Urinary bladder (tissue), 4 donors: ENCODE results near the gene SNX24. TPM values are rescaled to one million over a fixed set of nuclear protein-coding genes. Genes with fewer than 3 reads are reported as not detected.
"Not testable (repeated sequence)": the region's sequence is repeated elsewhere in the genome, so short reads cannot be mapped to it uniquely, and the experiment has no call there.

Experiments used
- DNase-seq: peaks from one replicate; pipeline ENCODE4 v3.0.0-alpha.2; 2015; ENCODE audit errors: extremely low spot score
- H3K27ac ChIP-seq: one replicate; pipeline ENCODE4 v1.5.1; 2013; ENCODE audit warnings: low read depth, mild to moderate bottlenecking, moderate library complexity
- H3K36me3 ChIP-seq: one replicate; pipeline ENCODE4 v1.6.1; 2013; ENCODE audit warnings: mild to moderate bottlenecking, moderate library complexity; ENCODE audit not compliant: insufficient read depth
- H3K4me1 ChIP-seq: one replicate; pipeline ENCODE4 v1.6.1; 2013; ENCODE audit warnings: mild to moderate bottlenecking, moderate library complexity; ENCODE audit not compliant: insufficient read depth
- H3K4me3 ChIP-seq: one replicate; pipeline ENCODE4 v1.5.1; 2013; ENCODE audit warnings: low read depth, low read length
- WGBS: extraction: QIAGEN DNeasy Blood & Tissue Kit; methylation state at CpG from one replicate; pipeline ENCODE4 v1.1.7; 2013; 5-methylcytosine and 5-hydroxymethylcytosine counted together
- polyA plus RNA-seq: library from polyadenylated mRNA; stranded (reverse); fragments of 200-250 nt; gene quantifications from one replicate; pipeline ENCODE4 v1.2.3, GENCODE V29; 2013
- total RNA-seq: library from RNA; depleted of rRNA; stranded (reverse); fragments of >200 nt; gene quantifications from one replicate; pipeline ENCODE4 v1.2.3, GENCODE V29; 2014
- donor health status: healthy with polysubstance abuse.
- donor health status: healthy.

SNX24 gene
- total and polyA plus RNA-seq, 2 donors: 8.3 to 26.1 TPM

DNA sequence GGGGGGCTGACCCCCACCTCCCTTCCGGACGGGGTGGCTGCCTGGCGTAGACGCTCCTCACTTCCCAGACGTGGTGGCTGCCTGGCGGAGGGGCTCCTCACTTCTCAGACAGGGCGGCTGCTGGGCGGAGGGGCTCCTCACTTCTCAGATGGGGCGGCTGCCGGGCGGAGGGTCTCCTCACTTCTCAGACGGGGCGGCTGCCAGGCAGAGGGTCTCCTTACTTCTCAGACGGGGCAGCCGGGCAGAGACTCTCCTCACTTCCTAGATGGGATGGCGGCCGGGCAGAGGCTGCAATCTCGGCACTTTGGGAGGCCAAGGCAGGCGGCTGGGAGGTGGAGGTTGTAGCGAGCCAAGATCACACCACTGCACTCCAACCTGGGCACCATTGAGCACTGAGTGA, 68.0 kb downstream of the SNX24 start:
- not testable (repeated sequence) for H3K27ac ChIP-seq, H3K36me3 ChIP-seq, DNase-seq, H3K4me1 ChIP-seq, H3K4me3 ChIP-seq
- 98% methylated on average over 20 of the region's 20 CpGs for WGBS

DNA sequence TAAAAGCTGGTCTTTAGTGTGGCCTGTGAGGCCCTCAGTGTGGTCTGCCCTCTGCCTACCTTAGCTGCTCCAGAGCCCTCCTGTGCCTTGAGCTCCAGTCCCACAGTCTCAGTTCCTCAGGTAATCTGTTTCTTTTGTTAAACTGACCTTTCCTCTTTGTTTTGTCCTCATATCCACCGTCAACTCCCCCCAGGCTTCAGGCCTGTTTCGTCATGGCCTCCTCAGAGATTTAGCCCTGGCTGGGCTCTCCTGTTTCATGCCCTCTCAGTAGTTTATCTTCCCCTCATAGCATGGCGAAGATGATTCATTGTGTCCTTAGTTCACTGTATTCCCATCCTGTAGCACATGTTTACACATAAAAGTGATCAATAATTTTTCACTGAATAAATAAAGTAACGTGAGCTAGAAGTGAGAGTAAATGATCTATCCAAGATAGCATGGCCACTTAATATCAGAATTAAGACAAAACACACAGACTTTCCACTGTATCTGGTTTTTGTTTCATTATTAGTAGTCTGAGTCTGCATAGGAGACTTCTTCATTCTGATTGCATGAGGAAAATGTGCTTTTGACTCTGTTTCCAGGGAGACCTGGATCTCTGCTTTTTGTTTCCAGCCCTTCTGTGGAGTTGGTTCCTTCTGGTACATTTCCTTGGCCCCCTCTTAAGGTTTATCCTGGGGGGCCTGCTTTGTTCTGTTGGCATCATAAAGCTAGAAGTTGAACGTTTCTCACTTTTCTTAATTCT, 70.5 kb downstream of the SNX24 start:
- no peak for DNase-seq
- no peak overlapping the region for H3K4me3 ChIP-seq
- WGBS: 61% methylated on average over 5 of the region's 5 CpGs
- H3K4me1 ChIP-seq: no peaks in the 10 kb centered on the region
- H3K27ac ChIP-seq: no peak overlapping the region
- peaks cover 2% of the 10 kb centered on the region for H3K36me3 ChIP-seq

DNA sequence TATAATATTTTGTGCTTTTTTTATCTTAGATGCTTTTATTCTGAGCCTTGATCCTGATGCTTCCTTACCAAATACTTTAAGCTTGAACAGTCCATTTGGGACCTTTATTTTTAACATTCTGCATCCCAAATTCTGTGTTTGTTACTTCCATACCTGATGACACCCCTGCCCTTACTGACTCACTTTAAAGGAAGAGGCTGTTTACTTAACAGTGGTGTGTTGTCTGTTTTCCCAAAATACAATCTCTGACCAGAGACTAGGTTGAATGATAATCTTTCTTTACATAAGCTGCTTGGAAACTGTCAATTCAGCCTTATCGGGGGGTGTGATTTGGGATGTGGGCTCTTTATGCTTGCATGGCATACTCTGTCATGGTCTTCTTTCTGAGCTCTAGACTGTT, 71.1 kb downstream of the SNX24 start:
- no peak overlapping the region for H3K27ac ChIP-seq
- H3K36me3 ChIP-seq: peaks cover 2% of the 10 kb centered on the region
- WGBS: 85% methylated on average over 1 of the region's 1 CpG

DNA sequence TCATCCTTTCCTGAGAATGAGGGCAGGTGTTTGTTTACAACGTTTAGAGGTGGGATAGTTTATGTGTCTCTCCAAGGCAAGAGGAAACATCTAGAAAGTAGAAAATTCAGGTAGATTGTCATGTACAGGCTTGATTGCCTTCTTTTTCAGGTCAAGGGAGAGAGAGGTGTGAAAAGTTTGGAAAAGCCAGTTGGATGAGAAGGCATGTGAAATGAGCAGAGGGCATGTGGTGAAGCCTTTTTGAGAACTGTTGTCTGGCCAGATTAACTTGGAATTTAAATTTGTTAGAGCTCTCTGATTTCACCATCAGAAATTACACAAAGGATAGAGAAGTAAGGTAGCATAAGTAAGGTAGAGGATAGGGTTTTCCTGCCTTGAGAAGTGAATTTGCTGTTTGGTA, 74.6 kb downstream of the SNX24 start:
- H3K4me3 ChIP-seq: no peak overlapping the region
- H3K27ac ChIP-seq: no peak overlapping the region
- 60% methylated on average over 1 of the region's 1 CpG for WGBS
- H3K4me1 ChIP-seq: no peaks in the 10 kb centered on the region
- no peak for DNase-seq
- H3K36me3 ChIP-seq: peaks cover 2% of the 10 kb centered on the region

More for the DNA sequence above, 71.1 kb downstream of the SNX24 start:
- Histone ChIP-seq H3K4me1 (no peaks in the 10 kb centered on the region), H3K4me3 (no peak overlapping the region)
- no peak for DNase-seq

DNA sequence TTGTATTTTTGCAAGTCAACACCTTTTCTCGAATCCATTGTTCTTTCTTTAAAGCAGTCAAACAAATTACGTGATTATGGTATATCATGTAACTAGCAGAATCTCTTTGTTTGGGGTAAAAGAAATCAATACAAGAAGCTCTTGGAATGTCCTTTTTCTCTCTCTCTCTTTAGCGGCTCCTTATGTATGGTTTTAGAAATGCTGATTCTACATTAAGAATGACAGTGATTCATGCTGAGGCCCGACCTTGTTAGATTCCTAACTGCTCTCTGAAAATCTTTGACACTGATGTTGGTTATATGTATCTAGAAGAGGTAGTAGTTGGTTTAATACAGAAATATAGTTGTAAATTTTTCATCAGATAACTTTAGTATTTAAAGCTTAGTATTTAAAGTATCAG, 76.4 kb downstream of the SNX24 start:
- DNase-seq: no peak
- 80% methylated on average over 4 of the region's 4 CpGs for WGBS
- Histone ChIP-seq H3K4me3 (no peak overlapping the region), H3K4me1 (no peaks in the 10 kb centered on the region), H3K36me3 (peaks cover 2% of the 10 kb centered on the region), H3K27ac (no peak overlapping the region)

DNA sequence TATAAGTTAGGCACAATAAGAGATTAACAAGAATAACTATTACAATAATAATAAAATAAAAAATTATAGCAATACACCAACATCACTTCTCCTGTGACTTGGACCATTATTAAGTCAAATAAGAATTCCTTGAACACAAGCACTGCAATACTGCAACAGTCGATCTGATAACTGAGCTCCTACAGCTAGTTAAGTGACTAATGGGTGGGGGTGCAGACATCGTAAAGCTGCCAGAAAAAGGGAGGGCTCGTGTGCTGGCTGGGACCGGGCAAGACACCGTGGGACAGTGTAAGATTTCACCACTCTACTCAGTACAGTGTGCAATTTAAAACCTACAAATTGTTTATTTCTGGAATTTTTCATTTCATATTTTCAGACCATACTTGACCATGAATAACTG, 78.8 kb downstream of the SNX24 start:
- no peaks in the 10 kb centered on the region for H3K4me1 ChIP-seq
- H3K27ac ChIP-seq: no peak overlapping the region
- WGBS: 58% methylated on average over 5 of the region's 5 CpGs
- H3K4me3 ChIP-seq: no peak overlapping the region
- H3K36me3 ChIP-seq: no peaks in the 10 kb centered on the region
- no peak for DNase-seq

DNA sequence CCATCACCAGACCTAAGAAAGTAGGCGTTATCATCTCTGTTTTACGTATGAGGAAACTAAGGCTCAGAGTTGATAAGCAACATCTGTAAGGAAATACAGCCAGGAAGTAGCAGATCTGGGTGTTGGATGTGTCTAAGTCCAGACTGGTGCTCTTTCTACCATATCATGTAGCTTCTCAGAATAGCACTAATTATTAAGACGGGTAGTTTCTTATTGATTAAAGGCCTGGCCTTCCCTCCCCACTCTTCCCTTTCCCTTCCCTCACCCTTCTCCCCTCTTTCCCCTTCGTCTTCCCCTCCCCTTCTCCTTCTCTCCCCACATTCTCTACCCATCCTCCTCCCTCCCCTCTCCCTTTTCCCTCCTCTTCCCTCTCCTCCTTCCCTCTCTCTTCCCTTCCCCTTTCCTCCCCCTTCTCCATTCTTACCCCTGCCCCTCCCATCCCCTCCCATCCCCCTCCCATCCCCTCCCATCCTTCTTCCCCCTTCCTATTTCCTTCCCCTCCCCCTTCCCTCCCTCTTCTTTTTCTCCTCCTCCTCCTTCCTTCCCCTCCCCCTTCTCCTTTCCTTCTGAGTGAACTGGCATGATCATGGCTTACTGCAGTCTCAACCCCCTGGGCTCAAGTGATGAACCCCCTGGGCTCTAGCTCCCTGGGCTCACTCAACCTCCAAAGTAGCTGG, 79.4 kb downstream of the SNX24 start:
- H3K4me1 ChIP-seq: no peaks in the 10 kb centered on the region
- WGBS: 79% methylated on average over 4 of the region's 4 CpGs

DNA sequence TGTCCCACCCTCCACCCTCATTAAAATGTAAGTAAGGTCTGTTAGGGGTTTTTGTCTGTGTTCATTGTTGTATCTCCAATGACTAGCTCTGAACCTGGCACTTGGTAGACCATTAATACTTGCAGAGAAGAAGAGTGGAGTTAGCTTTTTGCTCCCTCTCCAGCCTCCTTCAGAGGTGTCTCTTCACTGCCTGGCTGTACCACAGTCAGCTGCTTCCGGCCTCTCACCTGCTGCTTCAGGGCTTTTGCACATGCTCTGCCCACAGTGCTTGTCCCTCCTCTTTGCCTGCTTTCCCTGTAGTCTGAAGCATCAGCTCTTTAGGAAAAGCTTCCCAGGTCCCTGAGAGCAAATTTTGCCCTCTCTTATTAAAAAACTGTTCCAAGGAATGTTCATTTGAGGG, 83.6 kb downstream of the SNX24 start:
- H3K4me3 ChIP-seq: no peak overlapping the region
- DNase-seq: no peak
- H3K4me1 ChIP-seq: no peaks in the 10 kb centered on the region
- WGBS: 96% methylated on average over 1 of the region's 1 CpG
- H3K27ac ChIP-seq: no peak overlapping the region
- H3K36me3 ChIP-seq: no peaks in the 10 kb centered on the region

More for the DNA sequence above, 79.4 kb downstream of the SNX24 start:
- H3K4me3 ChIP-seq: no peak overlapping the region
- no peak overlapping the region for H3K27ac ChIP-seq
- no peak for DNase-seq
- H3K36me3 ChIP-seq: no peaks in the 10 kb centered on the region

DNA sequence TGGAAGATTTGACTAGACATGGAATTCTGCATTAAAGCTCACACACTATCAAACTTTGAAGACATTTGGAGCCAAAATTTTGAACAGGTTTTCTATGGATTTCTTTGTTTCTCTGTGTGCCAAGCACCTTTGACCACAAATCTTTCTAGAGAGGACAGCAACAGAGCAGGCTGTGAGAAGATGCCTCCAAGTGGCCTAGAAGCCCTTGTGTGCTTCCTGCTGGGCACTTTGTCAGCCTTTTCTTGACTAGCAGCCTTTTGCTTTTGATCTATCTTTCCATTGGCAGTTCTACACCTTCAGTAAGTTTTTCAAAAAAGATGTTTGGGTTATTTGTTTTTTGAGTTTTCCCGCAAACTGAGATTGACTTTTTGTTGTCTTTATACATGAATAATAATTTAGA, 84.6 kb downstream of the SNX24 start:
- 97% methylated on average over 1 of the region's 1 CpG for WGBS
- H3K4me1 ChIP-seq: no peaks in the 10 kb centered on the region
- no peak overlapping the region for H3K27ac ChIP-seq
- DNase-seq: no peak
- no peak overlapping the region for H3K4me3 ChIP-seq
- no peaks in the 10 kb centered on the region for H3K36me3 ChIP-seq

DNA sequence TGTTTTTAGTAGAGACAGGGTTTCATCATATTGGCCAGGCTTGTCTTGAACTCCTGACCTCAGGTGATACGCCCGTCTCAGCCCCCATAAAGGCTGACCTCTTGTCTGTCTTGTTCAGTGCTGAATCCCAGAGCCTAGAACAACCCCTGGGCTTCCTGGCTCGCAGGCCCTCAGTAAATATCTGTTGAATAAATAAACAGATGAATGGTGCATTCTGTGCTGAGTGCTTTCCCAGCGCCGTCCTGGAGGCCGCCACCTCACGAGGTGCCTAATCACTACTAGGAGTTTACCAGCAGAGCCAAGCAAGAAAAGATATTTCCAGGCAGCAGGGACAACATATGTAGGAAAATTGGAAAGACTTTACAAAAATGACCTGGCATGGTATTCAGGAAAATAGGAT, 88.5 kb downstream of the SNX24 start:
- H3K4me3 ChIP-seq: no peak overlapping the region
- DNase-seq: no peak
- H3K27ac ChIP-seq: no peak overlapping the region
- no peaks in the 10 kb centered on the region for H3K36me3 ChIP-seq
- WGBS: 86% methylated on average over 7 of the region's 7 CpGs
- H3K4me1 ChIP-seq: no peaks in the 10 kb centered on the region

DNA sequence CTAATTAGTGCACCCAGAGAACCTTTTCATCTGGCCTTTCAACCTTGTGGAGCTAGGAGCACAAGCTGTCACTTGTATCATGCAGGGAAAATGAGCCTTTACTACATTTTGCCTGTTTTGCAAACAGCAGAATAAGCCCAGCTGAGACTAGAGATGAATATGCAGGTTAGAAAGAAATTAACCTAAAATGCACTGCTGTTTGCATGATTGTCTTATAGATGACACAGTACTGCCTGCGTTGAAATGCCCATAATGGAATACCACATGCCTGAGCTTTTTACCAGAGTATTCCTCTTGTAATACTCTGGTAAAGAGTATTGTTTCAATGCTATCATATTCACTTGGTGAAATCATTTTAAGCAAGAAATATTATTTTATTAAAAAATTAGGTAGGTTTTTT, 90.7 kb downstream of the SNX24 start:
- Histone ChIP-seq H3K36me3 (no peaks in the 10 kb centered on the region), H3K4me3 (no peak overlapping the region), H3K4me1 (no peaks in the 10 kb centered on the region), H3K27ac (no peak overlapping the region)
- no peak for DNase-seq
- WGBS: 91% methylated on average over 1 of the region's 1 CpG

DNA sequence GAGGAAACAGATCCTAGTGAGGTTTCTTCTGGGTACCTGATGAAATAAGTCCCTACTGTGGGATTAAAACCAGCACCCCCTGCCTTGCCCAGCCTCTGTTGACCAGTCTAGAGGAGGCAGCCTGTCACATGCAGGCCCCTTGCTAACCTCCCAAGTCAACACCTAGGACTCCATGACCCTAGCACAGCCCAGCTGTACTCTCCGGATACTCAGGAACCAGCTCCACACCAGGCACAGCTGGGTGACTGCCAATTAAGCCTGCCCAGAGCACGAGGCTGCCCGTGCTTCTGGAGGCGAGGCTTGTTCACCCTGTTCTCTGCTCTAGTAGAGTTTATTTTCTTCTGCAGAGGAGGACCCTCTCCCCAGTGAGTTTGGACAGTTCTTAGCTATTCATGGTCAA, 92.5 kb downstream of the SNX24 start:
- H3K4me3 ChIP-seq: no peak overlapping the region
- no peak for DNase-seq
- H3K36me3 ChIP-seq: no peaks in the 10 kb centered on the region
- no peak overlapping the region for H3K27ac ChIP-seq
- WGBS: 48% methylated on average over 4 of the region's 4 CpGs
- no peaks in the 10 kb centered on the region for H3K4me1 ChIP-seq

DNA sequence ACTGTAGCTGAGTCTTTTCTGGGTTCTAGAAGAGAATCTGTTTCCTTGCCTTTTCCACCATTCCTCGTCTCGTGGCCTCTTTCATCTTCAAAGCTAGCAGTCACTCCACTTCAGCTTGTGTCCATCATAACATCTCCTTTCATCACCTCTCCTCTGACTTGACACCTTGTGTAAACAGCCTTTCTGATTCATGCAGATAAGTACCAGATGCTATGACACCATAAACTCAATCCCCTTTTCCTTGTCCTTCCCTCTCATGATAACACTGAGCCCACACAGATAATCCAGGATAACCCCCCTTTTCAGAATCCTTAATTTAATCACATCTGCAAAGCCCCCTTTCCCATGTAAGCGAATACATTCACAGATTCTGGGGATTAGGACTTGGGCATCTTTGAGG, 95.5 kb downstream of the SNX24 start:
- DNase-seq: no peak
- 97% methylated on average over 3 of the region's 3 CpGs for WGBS

DNA sequence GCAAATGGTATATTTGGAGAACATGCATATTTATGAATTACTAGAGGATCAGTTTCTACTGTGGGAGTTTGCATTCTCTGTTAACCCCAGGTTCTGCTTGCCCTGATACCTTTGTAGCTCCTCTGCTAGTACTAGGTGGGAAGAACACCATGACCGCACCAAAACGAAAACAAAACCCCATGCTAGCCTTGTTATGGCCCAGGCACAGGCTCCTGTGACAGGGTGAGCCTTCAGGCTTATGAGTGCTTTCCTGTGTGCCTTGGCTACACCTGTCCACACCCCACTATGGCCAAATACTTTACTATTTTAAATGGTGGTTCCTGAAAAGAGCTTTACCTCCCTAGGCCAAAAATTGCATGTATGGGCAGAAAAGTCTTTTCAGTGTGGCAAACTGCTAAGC, 96.3 kb downstream of the SNX24 start:
- 99% methylated on average over 2 of the region's 2 CpGs for WGBS

More for the DNA sequence above, 95.5 kb downstream of the SNX24 start:
- no peak overlapping the region for H3K4me3 ChIP-seq
- no peak overlapping the region for H3K27ac ChIP-seq
- no peaks in the 10 kb centered on the region for H3K36me3 ChIP-seq
- H3K4me1 ChIP-seq: no peaks in the 10 kb centered on the region

More for the DNA sequence above, 96.3 kb downstream of the SNX24 start:
- no peak for DNase-seq
- Histone ChIP-seq H3K4me3 (no peak overlapping the region), H3K4me1 (no peaks in the 10 kb centered on the region), H3K27ac (no peak overlapping the region), H3K36me3 (no peaks in the 10 kb centered on the region)
